HG02678 (cell line): ENCODE results near the gene RASSF9.

Experiments
- ATAC-seq: cut with Tn5 transposase; IDR thresholded peaks from one replicate; pipeline ENCODE4 v1.9.1; 2021; ENCODE audit warnings: mild to moderate bottlenecking, moderate library complexity; ENCODE audit not compliant: unreplicated experiment

The RASSF9 gene

DNA sequence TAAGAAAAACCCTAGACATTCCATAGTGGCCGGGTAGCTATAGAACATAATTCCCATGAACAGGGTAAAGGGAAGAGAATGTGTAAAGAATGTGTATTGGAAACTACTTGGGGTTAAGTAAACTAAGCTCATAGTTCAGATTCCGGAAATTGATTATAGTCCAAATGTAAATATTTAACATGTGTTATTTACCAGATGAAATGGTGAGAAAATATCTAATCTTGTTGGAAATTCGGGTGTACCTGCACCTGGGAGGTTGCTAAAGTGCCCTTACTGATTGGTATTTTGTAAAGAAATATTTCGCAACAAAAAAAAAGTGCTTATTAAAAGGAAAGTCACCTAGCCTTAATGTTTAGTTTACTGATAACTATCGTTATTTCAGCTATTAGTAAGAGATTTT, 14.4 kb downstream of the RASSF9 start:
- no peak for ATAC-seq

DNA sequence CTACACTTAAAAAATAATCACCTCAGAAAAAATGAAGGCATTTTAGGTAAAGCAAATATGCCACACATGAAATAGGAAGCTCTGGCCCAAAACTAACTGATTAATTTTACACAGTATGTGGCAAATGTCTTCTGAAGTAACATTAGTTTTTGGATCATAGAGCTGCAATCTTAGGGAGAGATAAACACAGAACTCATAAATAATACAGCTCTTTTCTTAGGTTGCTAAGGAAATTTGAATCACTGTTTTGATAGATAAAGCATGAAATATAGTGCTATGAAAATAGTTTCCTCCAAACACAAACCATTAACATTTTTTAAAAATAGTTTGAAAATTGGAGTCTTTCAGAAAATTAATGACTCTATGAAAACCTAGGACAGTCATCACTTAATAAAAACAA, 15.0 kb downstream of the RASSF9 start:
- no peak for ATAC-seq

- ATAC-seq, result no peak
Observed at GRCh38 chr12:85820101-85820500, 16.1 kb downstream of the RASSF9 start.

DNA sequence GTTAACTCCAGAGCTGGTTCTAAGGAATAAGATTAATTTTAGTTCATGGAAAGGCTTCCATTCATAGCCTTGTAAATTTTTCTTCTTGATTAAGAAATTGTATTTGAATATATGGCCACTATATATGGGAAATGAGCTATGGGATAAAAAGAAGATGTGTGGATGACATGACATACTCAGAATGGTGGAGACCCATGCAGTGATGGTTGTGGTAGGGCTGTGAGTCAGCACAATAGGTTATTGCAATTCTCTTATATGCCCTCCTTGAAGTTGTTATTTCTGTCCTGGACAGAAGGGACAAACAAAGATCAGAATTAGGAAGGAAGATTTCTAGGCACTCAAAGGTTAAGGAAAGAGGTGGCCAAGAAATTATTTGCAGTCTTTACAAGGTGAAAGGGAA, 21.5 kb downstream of the RASSF9 start:
- ATAC-seq, result no peak

GRCh38 chr12:85814071-85814470, 22.1 kb downstream of the RASSF9 start:
- no peak for ATAC-seq

DNA sequence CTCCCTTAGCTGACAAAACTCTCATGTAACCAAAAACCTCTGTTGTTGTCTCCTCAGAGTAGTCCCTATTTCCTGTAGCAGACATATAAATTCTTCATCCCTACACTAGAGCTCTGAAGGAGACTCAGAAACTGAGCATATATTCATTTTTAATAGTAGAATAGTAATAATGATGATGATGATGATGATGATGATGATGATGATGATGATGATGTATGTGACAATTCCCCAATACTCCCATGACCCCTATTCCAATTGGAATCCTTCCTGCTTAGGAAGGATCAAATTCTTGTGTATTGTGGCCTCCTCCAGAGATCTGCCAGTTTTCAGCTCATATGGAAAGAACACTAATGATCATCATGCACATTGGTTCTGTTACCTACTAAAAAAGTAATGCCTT, 26.7 kb downstream of the RASSF9 start:
- ATAC-seq, result no peak

- ATAC-seq, result no peak
Observed at GRCh38 chr12:85807730-85808129, 28.5 kb downstream of the RASSF9 start.

DNA sequence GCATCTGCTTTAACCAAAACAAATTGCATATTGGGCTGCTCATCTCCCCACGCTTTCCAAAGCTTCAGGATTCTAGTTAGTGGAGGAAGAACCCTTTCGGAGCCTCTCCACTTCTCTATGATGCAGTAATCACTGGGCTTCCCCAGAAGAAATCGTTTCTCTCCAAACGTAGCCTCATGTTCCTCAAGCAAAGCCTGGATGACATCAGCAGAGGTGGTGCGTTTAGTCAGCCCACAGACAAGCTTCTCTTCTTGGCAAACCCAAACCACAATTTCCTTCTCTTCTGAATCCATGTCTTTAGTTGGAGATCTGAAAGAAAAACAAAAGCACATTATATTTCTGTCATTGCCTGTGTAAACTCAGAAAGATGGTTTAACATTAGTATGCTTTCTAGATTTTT, 30.6 kb downstream of the RASSF9 start:
- no peak for ATAC-seq

GRCh38 chr12:85804663-85805062, 31.5 kb downstream of the RASSF9 start:
- ATAC-seq, result no peak

- ATAC-seq, result no peak
Observed at GRCh38 chr12:85803923-85804322, 32.3 kb downstream of the RASSF9 start.

- ATAC-seq, result no peak
Observed at GRCh38 chr12:85803231-85803630, 33.0 kb downstream of the RASSF9 start.

DNA sequence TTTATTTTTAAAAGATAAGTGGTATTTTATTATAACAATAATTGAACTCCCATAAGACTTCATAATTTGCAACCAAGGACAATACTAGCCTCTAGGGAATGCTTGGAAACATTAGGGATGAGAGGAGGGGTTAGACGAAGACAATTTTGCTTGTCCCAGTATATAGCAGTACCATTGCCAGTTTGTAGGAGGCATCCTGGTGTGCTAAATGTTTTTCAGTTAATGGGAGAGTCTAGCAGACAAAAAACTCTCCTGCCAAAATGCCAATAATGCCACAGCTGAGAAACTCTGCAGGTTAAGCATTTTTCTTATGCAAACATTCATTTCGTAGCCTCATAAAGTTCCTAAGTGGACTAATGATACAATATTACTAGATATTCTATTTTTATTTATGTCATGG, 38.1 kb downstream of the RASSF9 start:
- ATAC-seq, result no peak

GRCh38 chr12:85796001-85796400, 40.2 kb downstream of the RASSF9 start:
- ATAC-seq, result no peak

DNA sequence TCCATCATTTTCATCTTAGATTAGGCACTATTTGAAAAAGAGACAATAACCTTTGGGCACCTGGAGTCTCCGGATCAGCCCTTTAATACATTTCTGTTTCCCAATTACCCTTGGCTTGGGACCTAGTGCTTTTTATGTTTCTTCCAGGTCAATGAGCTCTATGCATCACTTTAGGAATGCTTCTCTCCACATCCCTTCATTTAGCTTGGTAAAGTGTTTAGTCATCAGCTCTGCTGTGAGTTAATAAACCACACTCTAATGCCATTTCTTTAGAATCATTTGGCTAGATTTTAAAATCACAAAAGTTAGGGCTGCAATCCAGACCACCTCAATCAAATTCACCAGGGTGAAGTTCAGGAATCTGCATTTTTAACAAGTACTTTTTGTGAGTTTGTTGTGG, 41.7 kb downstream of the RASSF9 start:
- no peak for ATAC-seq

DNA sequence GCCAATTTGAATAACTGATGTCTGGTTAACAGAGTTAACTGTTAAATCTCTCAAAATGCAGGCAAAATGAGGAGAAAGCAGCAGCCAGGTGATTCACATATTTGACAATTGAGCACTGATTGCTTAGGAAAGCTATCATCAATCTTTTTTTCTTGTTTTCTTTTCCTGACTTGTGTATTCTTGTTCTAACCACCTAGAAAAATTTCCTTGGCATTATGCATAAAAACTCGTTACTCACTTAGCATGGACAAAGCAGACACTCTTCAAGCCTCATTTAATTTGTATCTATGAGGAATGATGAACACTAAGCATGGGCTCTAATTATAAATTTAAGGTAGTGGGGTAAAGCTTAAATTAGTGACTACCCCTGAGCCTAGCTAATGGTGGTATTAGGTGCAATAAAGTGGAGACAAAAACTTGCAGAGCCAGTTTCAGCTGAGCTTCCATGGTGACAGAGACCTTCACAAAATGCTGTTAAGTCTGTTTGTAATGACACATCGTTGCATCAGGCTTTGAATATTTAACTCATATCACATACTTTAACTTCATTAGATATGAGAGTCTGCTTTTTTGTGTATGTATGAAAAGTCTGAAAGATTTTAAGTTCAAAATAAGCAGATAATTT, 52.0 kb downstream of the RASSF9 start:
- no peak for ATAC-seq

- no peak for ATAC-seq
Observed at GRCh38 chr12:85782711-85783110, 53.5 kb downstream of the RASSF9 start.

GRCh38 chr12:85781766-85782165, 54.4 kb downstream of the RASSF9 start:
- ATAC-seq, result no peak

DNA sequence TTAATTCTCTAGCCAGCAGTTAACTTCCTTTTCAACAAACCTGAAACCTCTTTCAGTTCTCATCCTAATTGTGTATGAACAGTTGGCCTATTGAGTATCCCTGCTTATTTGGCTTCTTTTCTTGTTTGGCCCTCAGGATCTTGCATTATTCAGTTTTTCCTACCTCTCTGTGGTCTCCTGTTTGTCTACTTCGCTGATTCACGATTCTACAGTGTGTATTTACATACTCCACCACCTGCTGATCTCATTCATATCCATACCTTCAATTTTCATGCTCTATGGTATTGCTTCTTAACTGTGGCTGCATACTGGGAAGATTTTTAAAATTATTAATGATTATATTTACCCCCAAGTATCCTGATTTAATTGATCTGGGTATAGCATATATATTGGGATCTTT, 56.4 kb downstream of the RASSF9 start:
- ATAC-seq, result no peak

GRCh38 chr12:85775091-85775490, 61.1 kb downstream of the RASSF9 start:
- no peak for ATAC-seq

- ATAC-seq, result no peak
Observed at GRCh38 chr12:85765453-85765869, 70.7 kb downstream of the RASSF9 start.

DNA sequence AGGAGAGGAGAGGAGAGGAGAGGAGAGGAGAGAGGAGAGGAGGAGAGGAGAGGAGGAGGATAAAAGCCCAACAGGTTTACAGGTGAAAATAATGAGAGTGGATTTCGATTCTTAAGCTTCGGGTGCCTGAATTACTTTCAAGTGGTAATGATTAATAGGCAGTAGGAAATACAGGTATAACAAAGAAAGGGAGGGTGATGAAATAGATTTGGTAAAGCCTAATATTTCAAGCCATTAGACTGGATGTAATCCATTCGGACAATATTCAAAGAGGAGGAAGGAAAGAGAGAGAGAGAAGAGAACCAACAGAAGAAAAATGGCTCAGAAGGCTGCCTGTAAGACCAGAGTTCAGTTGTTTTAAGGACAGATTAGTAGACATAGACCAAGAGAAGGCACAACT, 76.6 kb downstream of the RASSF9 start:
- ATAC-seq, result no peak

DNA sequence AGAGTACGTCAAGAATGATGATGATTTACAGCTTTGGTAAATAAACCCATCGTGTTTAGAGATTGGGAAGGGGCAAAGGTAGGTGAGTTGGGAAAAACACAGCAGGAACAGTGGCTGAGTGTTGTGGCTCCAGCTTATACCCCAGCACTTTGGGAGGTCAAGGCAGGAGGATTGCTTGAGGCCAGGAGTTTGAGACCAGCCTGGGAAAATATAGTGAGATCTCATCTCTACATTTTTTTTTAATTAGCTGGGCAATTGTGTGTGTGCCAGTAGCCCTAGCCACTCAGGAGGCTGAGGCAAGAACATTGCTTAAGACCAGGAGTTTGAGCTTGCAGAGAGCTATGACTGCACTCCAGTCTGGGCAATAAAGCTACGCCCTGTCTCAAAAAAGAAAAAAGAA, 77.1 kb downstream of the RASSF9 start:
- no peak for ATAC-seq

DNA sequence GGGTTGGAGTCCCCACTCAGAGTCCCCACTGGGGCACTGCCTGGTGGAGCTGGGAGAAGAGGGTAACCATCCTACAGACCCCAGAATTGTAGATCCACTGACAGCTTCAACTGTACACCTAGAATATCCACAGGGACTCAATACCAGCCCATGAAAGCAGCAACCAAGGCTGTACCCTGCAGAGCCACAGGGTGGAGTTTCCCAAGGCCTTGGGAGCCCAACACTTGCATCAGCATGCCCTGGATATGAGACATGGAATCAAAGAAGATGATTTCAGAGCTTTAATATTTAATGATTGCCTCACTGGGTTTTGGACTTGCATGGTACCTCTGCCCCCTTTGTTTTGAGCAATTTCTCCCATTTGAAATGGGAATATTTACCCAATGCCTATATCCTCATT, 80.4 kb downstream of the RASSF9 start:
- ATAC-seq, result no peak
